Activated CD8-positive, alpha-beta memory T cell treated with anti-CD3 and anti-CD28 coated beads, Interleukin-2, amount 50 U/mL, for 1 hour (primary cell): Measurements from ENCODE around the gene FAM241B.

Source experiments
- DNase-seq: peaks from one replicate; pipeline ENCODE4 v3.0.0-alpha.2; 2020; ENCODE audit errors: extremely low read depth

FAM241B gene

GRCh38 chr10:69666756-69667155 lies 36.7 kb downstream of the FAM241B start:
- no peak for DNase-seq

- no peak for DNase-seq
These were observed 38.7 kb downstream of the FAM241B start for GRCh38 chr10:69668721-69669120.

- DNase-seq, result no peak
These were observed 39.4 kb downstream of the FAM241B start for GRCh38 chr10:69669409-69669808.

- DNase-seq, result no peak
These were observed 43.5 kb downstream of the FAM241B start for GRCh38 chr10:69673521-69673920.

GRCh38 chr10:69674786-69675185 lies 44.7 kb downstream of the FAM241B start:
- no peak for DNase-seq

GRCh38 chr10:69676301-69676700 lies 46.3 kb downstream of the FAM241B start:
- DNase-seq, result no peak

GRCh38 chr10:69677985-69678654 lies 48.1 kb downstream of the FAM241B start:
- DNase-seq, result no peak

GRCh38 chr10:69679736-69680135 lies 49.7 kb downstream of the FAM241B start:
- no peak for DNase-seq

GRCh38 chr10:69680610-69681009 lies 50.6 kb downstream of the FAM241B start:
- no peak for DNase-seq

GRCh38 chr10:69681436-69681835 lies 51.4 kb downstream of the FAM241B start:
- no peak for DNase-seq

- DNase-seq, result no peak
These were observed 53.0 kb downstream of the FAM241B start for GRCh38 chr10:69682955-69683474.
